A673 (cell line): ENCODE measurements around the gene ACADVL. TPM values are rescaled to one million over a fixed set of nuclear protein-coding genes. Genes with fewer than 3 reads are reported as not detected.
A peak's percentile ranks its signal among the peaks of the same experiment; 100 is the strongest.

ENCODE experiments used
- BruUV-seq: library from RNA; stranded (reverse); fragments of 400-500 nt; replicated peaks from 2 replicates; lab custom pipeline; 2021; lab: Mats Ljungman, UMichigan
- CTCF ChIA-PET: fragments of 300-600 bp; sonication (Branson Sonifier 250); formaldehyde crosslinking; loops from one replicate; lab custom pipeline; 2022; ENCODE audit warnings: antibody characterized with exemption; lab: Charles Lee
- POLR2A ChIA-PET: fragments of 300-600 bp; sonication (Branson Sonifier 250); formaldehyde crosslinking; loops from one replicate; lab custom pipeline; 2022; ENCODE audit warnings: antibody characterized with exemption; ENCODE audit not compliant: low non-redundant PET; lab: Charles Lee
- DNase-seq: peaks from one replicate; pipeline ENCODE4 v3.0.0-alpha.2; 2015; ENCODE audit warnings: low spot score
- H3K27ac ChIP-seq: fragments of 200-600 bp; sonication (generic); 2 replicates; pipeline ENCODE4 v1.5.1; 2016; ENCODE audit warnings: mixed run types, low read depth, mild to moderate bottlenecking, mixed read lengths, antibody characterized with exemption, low read length; ENCODE audit not compliant: poor library complexity, severe bottlenecking
- H3K27me3 ChIP-seq: fragments of 200-600 bp; sonication (generic); replicated peaks from 2 replicates; pipeline ENCODE4 v1.6.1; 2017; ENCODE audit warnings: mixed run types, low read depth, mild to moderate bottlenecking, mixed read lengths, antibody characterized with exemption, low read length; ENCODE audit not compliant: insufficient read depth, poor library complexity
- H3K36me3 ChIP-seq: fragments of 200-600 bp; sonication (generic); 2 replicates; pipeline ENCODE4 v1.6.1; 2016; ENCODE audit warnings: mixed run types, mild to moderate bottlenecking, mixed read lengths, antibody characterized with exemption, low read length; ENCODE audit not compliant: insufficient read depth, poor library complexity, severe bottlenecking
- H3K4me1 ChIP-seq: fragments of 200-600 bp; sonication (generic); 2 replicates; pipeline ENCODE4 v1.6.1; 2017; ENCODE audit warnings: mixed run types, mild to moderate bottlenecking, mixed read lengths, antibody characterized with exemption, low read length; ENCODE audit not compliant: insufficient read depth, poor library complexity, severe bottlenecking
- H3K4me3 ChIP-seq: fragments of 200-600 bp; sonication (generic); 2 replicates; pipeline ENCODE4 v1.5.1; 2016; ENCODE audit warnings: low read depth, mixed run types, mild to moderate bottlenecking, mixed read lengths, low read length; ENCODE audit not compliant: poor library complexity, severe bottlenecking
- H3K9me3 ChIP-seq: fragments of 200-600 bp; sonication (generic); 2 replicates; pipeline ENCODE4 v1.6.1; 2016; ENCODE audit warnings: mixed run types, low read depth, mild to moderate bottlenecking, mixed read lengths, antibody characterized with exemption, low read length; ENCODE audit not compliant: poor library complexity, severe bottlenecking
- EZH2 ChIP-seq: fragments of 200-600 bp; sonication (generic); IDR thresholded peaks from 2 replicates; pipeline ENCODE4 v1.6.1; 2017; ENCODE audit warnings: borderline replicate concordance, low read depth, mild to moderate bottlenecking, mixed read lengths, antibody characterized with exemption, low read length; ENCODE audit not compliant: poor library complexity, severe bottlenecking
- intact Hi-C: fragments of 100-400 bp; cut with micrococcal nuclease; formaldehyde crosslinking; loops from one replicate; pipeline ENCODE4 v1.10.0; 2022; ENCODE audit not compliant: unreplicated experiment
- total RNA-seq: library from RNA; stranded (reverse); gene quantifications from 2 replicates; pipeline ENCODE4 v1.2.3, GENCODE V29; 2021
- TF ChIP-seq, protein P1 (sequence below): fragments of 300-800, 200-600 bp; sonication (generic); conservative IDR thresholded peaks from 2 replicates; pipeline ENCODE4 v1.5.1; 2017; ENCODE audit warnings: low read depth, mild to moderate bottlenecking, antibody characterized with exemption, low read length, moderate library complexity, mixed read lengths

The ACADVL gene
- total RNA-seq, 1 experiment from 2014 or later, result 425 TPM

- Histone ChIP-seq H3K27me3 (no peaks in the 10 kb centered on the region), H3K36me3 (peaks cover 59% of the 10 kb centered on the region), H3K4me3 (no peak overlapping the region), H3K4me1 (no peaks in the 10 kb centered on the region), H3K27ac (no peak overlapping the region), H3K9me3 (no peaks in the 10 kb centered on the region)
- ChIA-PET POLR2A (no interaction called here), CTCF (no interaction called here)
- no TSS peak for BruUV-seq
- intact Hi-C loops, result no loop called here
- DNase-seq, result no peak
- TF ChIP-seq, protein P1, sequence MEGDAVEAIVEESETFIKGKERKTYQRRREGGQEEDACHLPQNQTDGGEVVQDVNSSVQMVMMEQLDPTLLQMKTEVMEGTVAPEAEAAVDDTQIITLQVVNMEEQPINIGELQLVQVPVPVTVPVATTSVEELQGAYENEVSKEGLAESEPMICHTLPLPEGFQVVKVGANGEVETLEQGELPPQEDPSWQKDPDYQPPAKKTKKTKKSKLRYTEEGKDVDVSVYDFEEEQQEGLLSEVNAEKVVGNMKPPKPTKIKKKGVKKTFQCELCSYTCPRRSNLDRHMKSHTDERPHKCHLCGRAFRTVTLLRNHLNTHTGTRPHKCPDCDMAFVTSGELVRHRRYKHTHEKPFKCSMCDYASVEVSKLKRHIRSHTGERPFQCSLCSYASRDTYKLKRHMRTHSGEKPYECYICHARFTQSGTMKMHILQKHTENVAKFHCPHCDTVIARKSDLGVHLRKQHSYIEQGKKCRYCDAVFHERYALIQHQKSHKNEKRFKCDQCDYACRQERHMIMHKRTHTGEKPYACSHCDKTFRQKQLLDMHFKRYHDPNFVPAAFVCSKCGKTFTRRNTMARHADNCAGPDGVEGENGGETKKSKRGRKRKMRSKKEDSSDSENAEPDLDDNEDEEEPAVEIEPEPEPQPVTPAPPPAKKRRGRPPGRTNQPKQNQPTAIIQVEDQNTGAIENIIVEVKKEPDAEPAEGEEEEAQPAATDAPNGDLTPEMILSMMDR, result no peak
- no peak for TF ChIP-seq EZH2
These were observed 22.9 kb upstream of the ACADVL start for GRCh38 chr17:7196651-7197401.

DNA sequence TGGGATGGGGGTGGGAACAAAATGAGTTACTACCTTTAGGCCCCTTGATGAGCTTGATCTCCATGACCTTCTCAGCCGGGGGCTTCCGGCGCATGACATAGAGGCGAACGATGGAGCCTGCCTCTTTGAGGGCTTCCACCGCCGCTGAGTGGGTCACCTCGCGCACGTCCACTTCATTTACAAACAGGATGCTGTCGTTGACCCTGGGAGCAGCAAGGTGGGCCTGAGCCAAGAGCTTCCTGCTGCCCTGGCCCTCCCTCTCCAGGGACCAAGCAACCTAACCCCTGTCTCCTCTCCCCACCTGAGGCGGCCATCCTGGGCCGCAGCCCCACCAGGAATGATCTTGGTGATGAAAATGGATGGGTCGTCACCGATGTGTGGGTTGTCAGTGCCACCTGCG lies 16.3 kb upstream of the ACADVL start:
- Histone ChIP-seq H3K27ac (peak overlapping the region; percentile 77), H3K4me1 (peaks cover 32% of the 10 kb centered on the region), H3K27me3 (no peaks in the 10 kb centered on the region), H3K4me3 (no peak overlapping the region), H3K9me3 (no peaks in the 10 kb centered on the region), H3K36me3 (peaks cover 30% of the 10 kb centered on the region)
- POLR2A ChIA-PET, result no interaction called here
- BruUV-seq, result no TSS peak
- CTCF ChIA-PET, result no interaction called here
- DNase-seq, result no peak
- TF ChIP-seq EZH2, result no peak
- TF ChIP-seq, protein P1, result no peak
- intact Hi-C loops, result no loop called here

- DNase-seq, result peak; percentile 73
- Histone ChIP-seq H3K27me3 (no peaks in the 10 kb centered on the region), H3K36me3 (peaks cover 30% of the 10 kb centered on the region), H3K4me1 (peaks cover 40% of the 10 kb centered on the region), H3K9me3 (no peaks in the 10 kb centered on the region), H3K4me3 (peak overlapping the region; percentile 49), H3K27ac (peak overlapping the region; percentile 77)
- CTCF ChIA-PET, result interaction anchor here (0.8 kb wide), 1 partner anchor 10 kb away, joined by 7 read pairs; no protein-coding TSS in a partner anchor
- no TSS peak for BruUV-seq
- POLR2A ChIA-PET, result no interaction called here
- intact Hi-C loops, result no loop called here
- TF ChIP-seq, protein P1, result no peak
- TF ChIP-seq EZH2, result no peak
These were observed 15.4 kb upstream of the ACADVL start for GRCh38 chr17:7204336-7204735.
